HepG2 (cell line): ENCODE results near the gene CLDN14. TPM values are rescaled to one million over a fixed set of nuclear protein-coding genes. Genes with fewer than 3 reads are reported as not detected.

Experiments
- CBX5 ChIP-seq: sonication (generic); formaldehyde crosslinking; IDR thresholded peaks from 2 replicates; pipeline ENCODE4 v1.4.0; 2020; ENCODE audit warnings: missing genetic modification reagents, borderline replicate concordance
- FLYWCH1 ChIP-seq: sonication (generic); formaldehyde crosslinking; IDR thresholded peaks from 2 replicates; pipeline ENCODE4 v1.8.1; 2023; ENCODE audit warnings: mild to moderate bottlenecking, missing genetic modification reagents
- HMG20A ChIP-seq: IDR thresholded peaks from 2 replicates; pipeline ENCODE4 v1.6.1; 2016; ENCODE audit warnings: borderline replicate concordance
- MAZ ChIP-seq, 2 experiments: sonication (generic) in 1 of 2; formaldehyde crosslinking in 1 of 2; IDR thresholded peaks; 2 replicates each; pipeline versions ENCODE4 v1.5.0 to v1.6.1; 2012 to 2020; ENCODE audit warnings: low read depth in 2 of 2, mild to moderate bottlenecking in 2 of 2, borderline replicate concordance in 1 of 2, improper control_type of control experiment in 1 of 2, low read length in 1 of 2, missing genetic modification reagents in 1 of 2, moderate library complexity in 1 of 2
- MIER3 ChIP-seq: IDR thresholded peaks from 2 replicates; pipeline ENCODE4 v1.6.1; 2016; ENCODE audit warnings: missing compliant biosample characterization, borderline replicate concordance
- SAFB2 ChIP-seq: sonication (generic); formaldehyde crosslinking; IDR thresholded peaks from 2 replicates; pipeline ENCODE4 v1.5.1; 2020; ENCODE audit warnings: missing genetic modification reagents, low read depth, mild to moderate bottlenecking, borderline replicate concordance
- SP140L ChIP-seq: sonication (generic); formaldehyde crosslinking; IDR thresholded peaks from 2 replicates; pipeline ENCODE4 v1.4.0; 2020; ENCODE audit warnings: missing genetic modification reagents, borderline replicate concordance
- SP2 ChIP-seq: sonication (generic); formaldehyde crosslinking; IDR thresholded peaks from 2 replicates; pipeline ENCODE4 v1.5.1; 2020; ENCODE audit warnings: mild to moderate bottlenecking, missing genetic modification reagents
- SP4 ChIP-seq: sonication (generic); formaldehyde crosslinking; IDR thresholded peaks from 2 replicates; pipeline ENCODE4 v1.8.1; 2023; ENCODE audit warnings: mild to moderate bottlenecking, missing genetic modification reagents
- TGIF2 ChIP-seq: IDR thresholded peaks from 2 replicates; pipeline ENCODE4 v1.6.1; 2016; ENCODE audit warnings: control low read depth, missing compliant biosample characterization
- ZNF20 ChIP-seq: sonication (generic); formaldehyde crosslinking; IDR thresholded peaks from 2 replicates; pipeline ENCODE4 v1.4.0; 2020; ENCODE audit warnings: mild to moderate bottlenecking, moderate library complexity, missing genetic modification reagents
- ZNF382 ChIP-seq: sonication (generic); formaldehyde crosslinking; IDR thresholded peaks from 2 replicates; pipeline ENCODE4 v1.5.0; 2020; ENCODE audit warnings: missing genetic modification reagents, mild to moderate bottlenecking, borderline replicate concordance
- ZNF484 ChIP-seq: sonication (generic); formaldehyde crosslinking; IDR thresholded peaks from 2 replicates; pipeline ENCODE4 v1.5.1; 2020; ENCODE audit warnings: mild to moderate bottlenecking, low read depth, missing genetic modification reagents, borderline replicate concordance
- polyA plus RNA-seq, 8 experiments: library from polyadenylated mRNA; depleted of rRNA in 3 of 8; stranded (reverse) in 7 of 8; unstranded in 1 of 8; fragments of >200 nt; fragmentation: Illumina TruSeq in 4 of 8; extraction: Trizol in 4 of 8; gene quantifications; 2 replicates each; pipeline versions ENCODE4 v1.2.1 to v1.2.3, GENCODE V29; 2011 to 2016; ENCODE audit warnings: low read depth in 4 of 8, missing spikeins in 1 of 8, mixed read lengths in 1 of 8; ENCODE audit not compliant: insufficient read depth in 1 of 8
- total RNA-seq, 5 experiments: library from RNA; depleted of rRNA; stranded (reverse); fragments of >200 nt; fragmentation: Illumina TruSeq; extraction: Trizol; gene quantifications; 2 replicates each; pipeline ENCODE4 v1.2.3, GENCODE V29; 2016; ENCODE audit warnings: low read depth in 1 of 5
- TF ChIP-seq, protein P1 (sequence below): conservative IDR thresholded peaks from 2 replicates; pipeline ENCODE4 v1.6.1; 2018; ENCODE audit warnings: missing genetic modification reagents
- TF ChIP-seq, protein P2 (sequence below): sonication (generic); formaldehyde crosslinking; IDR thresholded peaks from 2 replicates; pipeline ENCODE4 v1.8.0; 2022; ENCODE audit warnings: mild to moderate bottlenecking, missing genetic modification reagents
- TF ChIP-seq, protein P3 (sequence below): sonication (generic); formaldehyde crosslinking; IDR thresholded peaks from 2 replicates; pipeline ENCODE4 v1.8.0; 2022; ENCODE audit warnings: missing genetic modification reagents, mild to moderate bottlenecking, moderate library complexity, borderline replicate concordance
- TF ChIP-seq, protein P4 (sequence below): sonication (generic); formaldehyde crosslinking; IDR thresholded peaks from 2 replicates; pipeline ENCODE4 v1.4.0; 2020; ENCODE audit warnings: mild to moderate bottlenecking, missing genetic modification reagents
- TF ChIP-seq, protein P5 (sequence below): IDR thresholded peaks from 2 replicates; pipeline ENCODE4 v1.6.1; 2012; ENCODE audit warnings: low read depth, low read length, improper control_type of control experiment

The CLDN14 gene
- total and polyA plus RNA-seq, 2 of the 13 experiments (the other 11 are each of a cell fraction or from before 2014, with no cell fraction given): 1.1 to 1.4 TPM

GRCh38 chr21:36479415-36480402, at the start of gene CLDN14 (continued):
- TF ChIP-seq, protein P1, sequence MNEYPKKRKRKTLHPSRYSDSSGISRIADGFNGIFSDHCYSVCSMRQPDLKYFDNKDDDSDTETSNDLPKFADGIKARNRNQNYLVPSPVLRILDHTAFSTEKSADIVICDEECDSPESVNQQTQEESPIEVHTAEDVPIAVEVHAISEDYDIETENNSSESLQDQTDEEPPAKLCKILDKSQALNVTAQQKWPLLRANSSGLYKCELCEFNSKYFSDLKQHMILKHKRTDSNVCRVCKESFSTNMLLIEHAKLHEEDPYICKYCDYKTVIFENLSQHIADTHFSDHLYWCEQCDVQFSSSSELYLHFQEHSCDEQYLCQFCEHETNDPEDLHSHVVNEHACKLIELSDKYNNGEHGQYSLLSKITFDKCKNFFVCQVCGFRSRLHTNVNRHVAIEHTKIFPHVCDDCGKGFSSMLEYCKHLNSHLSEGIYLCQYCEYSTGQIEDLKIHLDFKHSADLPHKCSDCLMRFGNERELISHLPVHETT (CRISPR knock-in tag): no peak; the same call in 1 of the 2 replicates
- TF ChIP-seq FLYWCH1 (CRISPR knock-in tag) (no peak), SAFB2 (CRISPR knock-in tag) (peak; percentile 94), MIER3 (CRISPR knock-in tag) (0 out of 2 replicates have a peak, but pooled peaks have one; percentile 42), SP2 (CRISPR knock-in tag) (no peak), TGIF2 (CRISPR knock-in tag) (no peak), MAZ (IDR thresholded peaks at IDR 0.05; ENCODE audit: borderline replicate concordance, low read depth, low read length) (no peak), MAZ (CRISPR knock-in tag; IDR thresholded peaks at IDR 0.05; ENCODE audit: low read depth) (no peak), ZNF20 (CRISPR knock-in tag) (no peak), ZNF484 (no peak), HMG20A (CRISPR knock-in tag) (peak; percentile 88), ZNF382 (CRISPR knock-in tag) (no peak), SP140L (CRISPR knock-in tag) (peak; percentile 61; the same call in 1 of the 2 replicates), SP4 (peak; percentile 65), CBX5 (CRISPR knock-in tag) (peak; percentile 61; the same call in 1 of the 2 replicates)
- TF ChIP-seq, protein P2, sequence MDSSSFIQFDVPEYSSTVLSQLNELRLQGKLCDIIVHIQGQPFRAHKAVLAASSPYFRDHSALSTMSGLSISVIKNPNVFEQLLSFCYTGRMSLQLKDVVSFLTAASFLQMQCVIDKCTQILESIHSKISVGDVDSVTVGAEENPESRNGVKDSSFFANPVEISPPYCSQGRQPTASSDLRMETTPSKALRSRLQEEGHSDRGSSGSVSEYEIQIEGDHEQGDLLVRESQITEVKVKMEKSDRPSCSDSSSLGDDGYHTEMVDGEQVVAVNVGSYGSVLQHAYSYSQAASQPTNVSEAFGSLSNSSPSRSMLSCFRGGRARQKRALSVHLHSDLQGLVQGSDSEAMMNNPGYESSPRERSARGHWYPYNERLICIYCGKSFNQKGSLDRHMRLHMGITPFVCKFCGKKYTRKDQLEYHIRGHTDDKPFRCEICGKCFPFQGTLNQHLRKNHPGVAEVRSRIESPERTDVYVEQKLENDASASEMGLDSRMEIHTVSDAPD (CRISPR knock-in tag): peak; percentile 82
- TF ChIP-seq, protein P3, sequence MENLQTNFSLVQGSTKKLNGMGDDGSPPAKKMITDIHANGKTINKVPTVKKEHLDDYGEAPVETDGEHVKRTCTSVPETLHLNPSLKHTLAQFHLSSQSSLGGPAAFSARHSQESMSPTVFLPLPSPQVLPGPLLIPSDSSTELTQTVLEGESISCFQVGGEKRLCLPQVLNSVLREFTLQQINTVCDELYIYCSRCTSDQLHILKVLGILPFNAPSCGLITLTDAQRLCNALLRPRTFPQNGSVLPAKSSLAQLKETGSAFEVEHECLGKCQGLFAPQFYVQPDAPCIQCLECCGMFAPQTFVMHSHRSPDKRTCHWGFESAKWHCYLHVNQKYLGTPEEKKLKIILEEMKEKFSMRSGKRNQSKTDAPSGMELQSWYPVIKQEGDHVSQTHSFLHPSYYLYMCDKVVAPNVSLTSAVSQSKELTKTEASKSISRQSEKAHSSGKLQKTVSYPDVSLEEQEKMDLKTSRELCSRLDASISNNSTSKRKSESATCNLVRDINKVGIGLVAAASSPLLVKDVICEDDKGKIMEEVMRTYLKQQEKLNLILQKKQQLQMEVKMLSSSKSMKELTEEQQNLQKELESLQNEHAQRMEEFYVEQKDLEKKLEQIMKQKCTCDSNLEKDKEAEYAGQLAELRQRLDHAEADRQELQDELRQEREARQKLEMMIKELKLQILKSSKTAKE: peak; percentile 72; the same call in 1 of the 2 replicates
- TF ChIP-seq, protein P4, sequence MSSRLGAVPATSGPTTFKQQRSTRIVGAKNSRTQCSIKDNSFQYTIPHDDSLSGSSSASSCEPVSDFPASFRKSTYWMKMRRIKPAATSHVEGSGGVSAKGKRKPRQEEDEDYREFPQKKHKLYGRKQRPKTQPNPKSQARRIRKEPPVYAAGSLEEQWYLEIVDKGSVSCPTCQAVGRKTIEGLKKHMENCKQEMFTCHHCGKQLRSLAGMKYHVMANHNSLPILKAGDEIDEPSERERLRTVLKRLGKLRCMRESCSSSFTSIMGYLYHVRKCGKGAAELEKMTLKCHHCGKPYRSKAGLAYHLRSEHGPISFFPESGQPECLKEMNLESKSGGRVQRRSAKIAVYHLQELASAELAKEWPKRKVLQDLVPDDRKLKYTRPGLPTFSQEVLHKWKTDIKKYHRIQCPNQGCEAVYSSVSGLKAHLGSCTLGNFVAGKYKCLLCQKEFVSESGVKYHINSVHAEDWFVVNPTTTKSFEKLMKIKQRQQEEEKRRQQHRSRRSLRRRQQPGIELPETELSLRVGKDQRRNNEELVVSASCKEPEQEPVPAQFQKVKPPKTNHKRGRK (CRISPR knock-in tag): no peak
- TF ChIP-seq, protein P5, sequence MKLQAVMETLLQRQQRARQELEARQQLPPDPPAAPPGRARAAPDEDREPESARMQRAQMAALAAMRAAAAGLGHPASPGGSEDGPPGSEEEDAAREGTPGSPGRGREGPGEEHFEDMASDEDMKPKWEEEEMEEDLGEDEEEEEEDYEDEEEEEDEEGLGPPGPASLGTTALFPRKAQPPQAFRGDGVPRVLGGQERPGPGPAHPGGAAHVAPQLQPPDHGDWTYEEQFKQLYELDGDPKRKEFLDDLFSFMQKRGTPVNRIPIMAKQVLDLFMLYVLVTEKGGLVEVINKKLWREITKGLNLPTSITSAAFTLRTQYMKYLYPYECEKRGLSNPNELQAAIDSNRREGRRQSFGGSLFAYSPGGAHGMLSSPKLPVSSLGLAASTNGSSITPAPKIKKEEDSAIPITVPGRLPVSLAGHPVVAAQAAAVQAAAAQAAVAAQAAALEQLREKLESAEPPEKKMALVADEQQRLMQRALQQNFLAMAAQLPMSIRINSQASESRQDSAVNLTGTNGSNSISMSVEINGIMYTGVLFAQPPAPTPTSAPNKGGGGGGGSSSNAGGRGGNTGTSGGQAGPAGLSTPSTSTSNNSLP: peak; percentile 91
